GM12878 (cell line): ENCODE results near the gene EP300. TPM values are rescaled to one million over a fixed set of nuclear protein-coding genes. Genes with fewer than 3 reads are reported as not detected.

Experiments used
- ATAC-seq: fragments of 200-7000 bp; cut with Tn5 transposase; 3 replicates; pipeline ENCODE4 v1.9.1; 2020; ENCODE audit warnings: mild to moderate bottlenecking, moderate library complexity
- BruUV-seq: library from RNA; stranded (reverse); fragments of 400-500 nt; replicated peaks from 2 replicates; lab custom pipeline; 2021; lab: Mats Ljungman, UMichigan
- CTCF ChIA-PET: fragments of 300-600 bp; sonication (Branson Sonifier 250); formaldehyde crosslinking; extraction: SDS; loops from one replicate; lab custom pipeline; 2021; ENCODE audit warnings: inconsistent platforms; lab: Yijun Ruan, JAX
- POLR2A ChIA-PET: fragments of 350-600 bp; formaldehyde crosslinking; extraction: SDS; loops from one replicate; lab custom pipeline; 2021; ENCODE audit warnings: inconsistent platforms; lab: Charles Lee
- RAD21 ChIA-PET: fragments of 300-600 bp; sonication (Branson Sonifier 250); formaldehyde crosslinking; loops from one replicate; lab custom pipeline; 2023; ENCODE audit warnings: antibody characterized with exemption; ENCODE audit not compliant: unreplicated experiment; lab: Charles Lee
- SMC1A ChIA-PET: fragments of 300-600 bp; sonication (Branson Sonifier 250); formaldehyde crosslinking; loops from one replicate; lab custom pipeline; 2023; ENCODE audit not compliant: unreplicated experiment, uncharacterized antibody; lab: Charles Lee
- DNase-seq: peaks from one replicate; pipeline ENCODE4 v3.0.0-alpha.2; 2011; ENCODE audit warnings: low read depth, low spot score
- FAIRE-seq: peaks from 3 replicates; lab custom pipeline; 2011; peaks lifted over from hg19 to GRCh38; lab: Jason Lieb, UNC
- H2AFZ ChIP-seq: 2 replicates; pipeline ENCODE4 v1.6.0; 2011; ENCODE audit warnings: low read depth, low read length, control low read depth; ENCODE audit not compliant: control insufficient read depth
- H3K27ac ChIP-seq: 2 replicates; pipeline ENCODE4 v1.5.1; 2011; ENCODE audit warnings: control low read depth; ENCODE audit not compliant: control insufficient read depth, insufficient read depth
- H3K27me3 ChIP-seq, 2 experiments: replicated peaks in 1 of 2; 2 replicates each; pipeline versions ENCODE4 v1.6.0 to v1.6.1; 2011; ENCODE audit warnings: low read length in 1 of 2; ENCODE audit not compliant: control insufficient read depth in 2 of 2, insufficient read depth in 2 of 2
- H3K36me3 ChIP-seq, 2 experiments: 2 replicates each; pipeline ENCODE4 v1.5.1; 2011; ENCODE audit warnings: low read length in 1 of 2; ENCODE audit not compliant: control insufficient read depth in 2 of 2, insufficient read depth in 2 of 2
- H3K4me1 ChIP-seq: 2 replicates; pipeline ENCODE4 v1.6.1; 2011; ENCODE audit warnings: mild to moderate bottlenecking, low read length, moderate library complexity, mixed read lengths; ENCODE audit not compliant: control insufficient read depth, insufficient read depth
- H3K4me2 ChIP-seq: 2 replicates; pipeline ENCODE4 v1.6.0; 2011; ENCODE audit warnings: control low read depth; ENCODE audit not compliant: control insufficient read depth, insufficient read depth
- H3K4me3 ChIP-seq: fragments of 200-600 bp; sonication (generic); 2 replicates; pipeline ENCODE4 v1.5.1; 2016
- H3K79me2 ChIP-seq: 2 replicates; pipeline ENCODE4 v1.6.0; 2011; ENCODE audit warnings: low read length; ENCODE audit not compliant: control insufficient read depth, insufficient read depth
- H3K9ac ChIP-seq: 2 replicates; pipeline ENCODE4 v1.8.0; 2011; ENCODE audit warnings: low read length, control low read depth, mixed read lengths; ENCODE audit not compliant: control insufficient read depth, insufficient read depth
- H3K9me3 ChIP-seq: replicated peaks from 3 replicates; pipeline ENCODE4 v1.5.1; 2011; ENCODE audit warnings: mild to moderate bottlenecking, low read length; ENCODE audit not compliant: control insufficient read depth, insufficient read depth
- H4K20me1 ChIP-seq: 2 replicates; pipeline ENCODE4 v1.6.0; 2011; ENCODE audit not compliant: control insufficient read depth, insufficient read depth
- ETV6 ChIP-seq, 2 experiments: fragments of 450-650 bp in 1 of 2; IDR thresholded peaks in 1 of 2; conservative IDR thresholded peaks in 1 of 2; 2 replicates each; pipeline ENCODE4 v1.6.1; 2014; ENCODE audit warnings: antibody characterized with exemption in 1 of 2, borderline replicate concordance in 1 of 2, low read depth in 1 of 2, mild to moderate bottlenecking in 1 of 2, moderate library complexity in 1 of 2
- POLR2A ChIP-seq: IDR thresholded peaks from 2 replicates; pipeline ENCODE4 v1.6.1; 2011; ENCODE audit warnings: low read depth, mild to moderate bottlenecking, low read length
- RUNX3 ChIP-seq: IDR thresholded peaks from 2 replicates; pipeline ENCODE4 v1.6.1; 2012; ENCODE audit warnings: low read length, inconsistent platforms
- WGBS: methylation state at CpG from one replicate; pipeline ENCODE4 v1.1.6; 2016; ENCODE audit warnings: low lambda C conversion rate; ENCODE audit not compliant: insufficient replicate concordance, insufficient coverage; ENCODE audit errors: missing lambda C conversion rate; 5-methylcytosine and 5-hydroxymethylcytosine counted together
- in situ Hi-C: fragments of 300-500 bp; cut with MboI; formaldehyde crosslinking; loops from 9 replicates; pipeline ENCODE4 v1.14.3; 2018; ENCODE audit warnings: mixed read lengths
- intact Hi-C: fragments of 100-400 bp; cut with micrococcal nuclease; formaldehyde crosslinking; loops from one replicate; pipeline ENCODE4 v1.14.2; 2022; ENCODE audit not compliant: unreplicated experiment
- polyA plus RNA-seq, 11 experiments: library from polyadenylated mRNA; depleted of rRNA in 4 of 11; unstranded in 6 of 11; stranded (reverse) in 5 of 11; fragments of >200 nt; fragmentation: Nextera tagmentation in 4 of 11; fragmentation: Illumina TruSeq in 1 of 11; extraction: Ambion mirVana in 4 of 11; extraction: Trizol in 1 of 11; gene quantifications; 1 replicate in 1 of 11; 2 replicates in 10 of 11; pipeline versions ENCODE4 v1.2.1 to v1.2.3, GENCODE V29; 2011 to 2016; ENCODE audit warnings: inconsistent platforms in 2 of 11, missing spikeins in 2 of 11, low read depth in 1 of 11
- total RNA-seq, 4 experiments: library from RNA; depleted of rRNA in 3 of 4; stranded (reverse); fragments of >200 nt in 3 of 4; fragmentation: Illumina TruSeq in 1 of 4; extraction: Trizol in 1 of 4; gene quantifications; 2 replicates each; pipeline versions ENCODE4 v1.2.1 to v1.2.3, GENCODE V29; 2013 to 2021
- TF ChIP-seq, protein P1 (sequence below): fragments of 450-650 bp; IDR thresholded peaks from 2 replicates; pipeline ENCODE4 v1.6.1; 2016; ENCODE audit warnings: mild to moderate bottlenecking

EP300 gene
- total and polyA plus RNA-seq, 10 of the 15 experiments (the other 5 are each of a cell fraction or from before 2014, with no cell fraction given): 5.5 to 48.5 (median 23.6) TPM

DNA sequence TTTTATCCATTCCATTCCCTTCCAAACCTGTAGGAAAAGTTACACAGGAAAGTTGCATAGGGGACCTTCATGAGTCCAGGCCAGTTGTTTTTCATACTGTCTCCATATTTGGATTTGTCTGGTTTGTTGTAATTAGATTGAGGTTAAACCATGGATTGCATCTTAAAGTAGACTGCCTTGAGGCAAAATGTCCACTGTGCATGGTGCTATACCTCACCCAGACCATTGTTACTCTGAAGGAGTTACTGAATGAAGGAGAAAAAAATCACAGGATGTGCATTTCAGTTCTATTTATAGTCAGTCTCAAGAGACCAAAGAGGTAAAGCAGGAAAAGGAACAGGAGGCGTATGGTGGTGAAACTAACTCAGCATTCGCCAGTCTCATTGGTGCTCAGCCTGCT is 83.2 kb downstream of the EP300 start:
- 11% methylated on average over 2 of the region's 2 CpGs for WGBS
- ChIA-PET POLR2A (no interaction called here), CTCF (no interaction called here), SMC1A (no interaction called here), RAD21 (interaction anchor here (1.0 kb wide), 1 partner anchor 62 kb away, joined by 3 read pairs; no protein-coding TSS in a partner anchor)
- Histone ChIP-seq H3K4me1 (no peaks in the 10 kb centered on the region), H2AFZ (no peak overlapping the region), H3K9me3 (no peaks in the 10 kb centered on the region), H3K27ac (no peak overlapping the region), H3K4me2 (no peak overlapping the region), H4K20me1 (no peaks in the 10 kb centered on the region), H3K36me3 (peaks cover 36 to 47% of the 10 kb centered on the region in 2 experiments), H3K79me2 (no peaks in the 10 kb centered on the region), H3K27me3 (no peaks in the 10 kb centered on the region), H3K9ac (no peak overlapping the region), H3K4me3 (no peak overlapping the region)
- DNase-seq: no peak
- FAIRE-seq: no peak
- no TSS peak for BruUV-seq
- no peak for TF ChIP-seq RUNX3
- TF ChIP-seq, protein P1, sequence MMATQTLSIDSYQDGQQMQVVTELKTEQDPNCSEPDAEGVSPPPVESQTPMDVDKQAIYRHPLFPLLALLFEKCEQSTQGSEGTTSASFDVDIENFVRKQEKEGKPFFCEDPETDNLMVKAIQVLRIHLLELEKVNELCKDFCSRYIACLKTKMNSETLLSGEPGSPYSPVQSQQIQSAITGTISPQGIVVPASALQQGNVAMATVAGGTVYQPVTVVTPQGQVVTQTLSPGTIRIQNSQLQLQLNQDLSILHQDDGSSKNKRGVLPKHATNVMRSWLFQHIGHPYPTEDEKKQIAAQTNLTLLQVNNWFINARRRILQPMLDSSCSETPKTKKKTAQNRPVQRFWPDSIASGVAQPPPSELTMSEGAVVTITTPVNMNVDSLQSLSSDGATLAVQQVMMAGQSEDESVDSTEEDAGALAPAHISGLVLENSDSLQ: no peak
- intact Hi-C loops (no loop called here), in situ Hi-C loops (no loop called here)
- ATAC-seq: no peak

DNA sequence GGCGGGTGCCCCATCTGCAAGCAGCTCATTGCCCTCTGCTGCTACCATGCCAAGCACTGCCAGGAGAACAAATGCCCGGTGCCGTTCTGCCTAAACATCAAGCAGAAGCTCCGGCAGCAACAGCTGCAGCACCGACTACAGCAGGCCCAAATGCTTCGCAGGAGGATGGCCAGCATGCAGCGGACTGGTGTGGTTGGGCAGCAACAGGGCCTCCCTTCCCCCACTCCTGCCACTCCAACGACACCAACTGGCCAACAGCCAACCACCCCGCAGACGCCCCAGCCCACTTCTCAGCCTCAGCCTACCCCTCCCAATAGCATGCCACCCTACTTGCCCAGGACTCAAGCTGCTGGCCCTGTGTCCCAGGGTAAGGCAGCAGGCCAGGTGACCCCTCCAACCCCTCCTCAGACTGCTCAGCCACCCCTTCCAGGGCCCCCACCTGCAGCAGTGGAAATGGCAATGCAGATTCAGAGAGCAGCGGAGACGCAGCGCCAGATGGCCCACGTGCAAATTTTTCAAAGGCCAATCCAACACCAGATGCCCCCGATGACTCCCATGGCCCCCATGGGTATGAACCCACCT is 84.7 kb downstream of the EP300 start:
- no peak for DNase-seq
- Histone ChIP-seq H3K4me3 (no peak overlapping the region), H4K20me1 (no peaks in the 10 kb centered on the region), H2AFZ (no peak overlapping the region), H3K4me2 (no peak overlapping the region), H3K9me3 (no peaks in the 10 kb centered on the region), H3K4me1 (no peaks in the 10 kb centered on the region), H3K36me3 (peaks cover 33 to 41% of the 10 kb centered on the region in 2 experiments; a peak in 3 of 4 replicates), H3K79me2 (no peaks in the 10 kb centered on the region), H3K27ac (no peak overlapping the region), H3K27me3 (no peaks in the 10 kb centered on the region), H3K9ac (no peak overlapping the region)
- ChIA-PET POLR2A (interaction anchor here (0.6 kb wide), 1 partner anchor 241 kb away, joined by 5 read pairs; no protein-coding TSS in a partner anchor), CTCF (no interaction called here), SMC1A (no interaction called here), RAD21 (no interaction called here)
- intact Hi-C loops: no loop called here
- BruUV-seq: TSS peak; percentile 32
- no peak for FAIRE-seq
- ATAC-seq: no peak
- in situ Hi-C loops: no loop called here
- TF ChIP-seq POLR2A (peak; percentile 36), ETV6 (conservative IDR thresholded peaks at IDR 0.05 in 1 of 2, IDR thresholded peaks at IDR 0.05 in 1 of 2; ENCODE audit: borderline replicate concordance in 1 of 2, low read depth in 1 of 2) (no peak)
- WGBS: 98% methylated on average over 13 of the region's 15 CpGs
